HepG2 (cell line): ENCODE results near the gene SAMD10. TPM values are rescaled to one million over a fixed set of nuclear protein-coding genes. Genes with fewer than 3 reads are reported as not detected.
A peak's percentile ranks its signal among the peaks of the same experiment; 100 is the strongest.

ENCODE experiments used
- ARNT2 ChIP-seq: sonication (generic); formaldehyde crosslinking; IDR thresholded peaks from 2 replicates; pipeline ENCODE4 v1.8.0; 2022; ENCODE audit warnings: mild to moderate bottlenecking, low read depth, missing genetic modification reagents, moderate library complexity
- ATF7-NPFF ChIP-seq: sonication (generic); formaldehyde crosslinking; IDR thresholded peaks from 2 replicates; pipeline ENCODE4 v1.8.1; 2023; ENCODE audit warnings: mild to moderate bottlenecking, low read depth, missing genetic modification reagents, moderate library complexity
- CREB1 ChIP-seq, 2 experiments: fragments of 450-650 bp in 1 of 2; IDR thresholded peaks; 2 replicates each; pipeline ENCODE4 v1.6.1; 2016 to 2017; ENCODE audit warnings: control low read depth in 1 of 2, mild to moderate bottlenecking in 1 of 2, missing compliant biosample characterization in 1 of 2, missing genetic modification characterization in 1 of 2
- EHMT2 ChIP-seq: fragments of 200-600 bp; sonication (generic); IDR thresholded peaks from 2 replicates; pipeline ENCODE4 v1.7.0; 2017; ENCODE audit warnings: antibody characterized with exemption, low read depth, low read length, borderline replicate concordance
- FIP1L1 ChIP-seq: fragments of 200-400 bp; formaldehyde crosslinking; IDR thresholded peaks from 2 replicates; pipeline ENCODE4 v1.6.1; 2018; ENCODE audit warnings: low read depth, mild to moderate bottlenecking, low read length, moderate library complexity, borderline replicate concordance; ENCODE audit not compliant: insufficient read depth
- FOXM1 ChIP-seq: sonication (generic); formaldehyde crosslinking; IDR thresholded peaks from 2 replicates; pipeline ENCODE4 v1.5.0; 2020; ENCODE audit warnings: missing genetic modification reagents
- GLMP ChIP-seq: sonication (generic); formaldehyde crosslinking; IDR thresholded peaks from 2 replicates; pipeline ENCODE4 v1.9.0; 2021; ENCODE audit warnings: missing genetic modification reagents, mild to moderate bottlenecking, borderline replicate concordance
- KLF15 ChIP-seq: sonication (generic); formaldehyde crosslinking; IDR thresholded peaks from 2 replicates; pipeline ENCODE4 v1.8.1; 2023; ENCODE audit warnings: borderline replicate concordance, mild to moderate bottlenecking, inconsistent platforms, missing genetic modification reagents, mixed read lengths
- MAF1 ChIP-seq: sonication (generic); formaldehyde crosslinking; IDR thresholded peaks from 2 replicates; pipeline ENCODE4 v1.5.0; 2020; ENCODE audit warnings: missing genetic modification reagents, borderline replicate concordance
- MXI1 ChIP-seq: IDR thresholded peaks from 3 replicates; pipeline ENCODE4 v1.6.1; 2012; ENCODE audit warnings: low read depth, low read length, inconsistent platforms, borderline replicate concordance
- POLR2AphosphoS2 ChIP-seq: IDR thresholded peaks from 2 replicates; pipeline ENCODE4 v1.6.1; 2011; ENCODE audit warnings: low read depth, low read length, improper control_type of control experiment
- PRPF4 ChIP-seq: fragments of 200-400 bp; formaldehyde crosslinking; IDR thresholded peaks from 2 replicates; pipeline ENCODE4 v1.6.1; 2016; ENCODE audit warnings: low read length, low read depth; ENCODE audit not compliant: poor library complexity, severe bottlenecking
- RBM39 ChIP-seq: fragments of 200-400 bp; formaldehyde crosslinking; IDR thresholded peaks from one replicate; pipeline ENCODE4 v1.6.1; 2018; ENCODE audit warnings: antibody characterized with exemption, mild to moderate bottlenecking, low read depth, low read length; ENCODE audit not compliant: poor library complexity, severe bottlenecking
- SNAPC2 ChIP-seq: sonication (generic); formaldehyde crosslinking; IDR thresholded peaks from 2 replicates; pipeline ENCODE4 v1.8.1; 2022; ENCODE audit warnings: mild to moderate bottlenecking, missing genetic modification reagents
- ZBTB42 ChIP-seq: sonication (generic); formaldehyde crosslinking; IDR thresholded peaks from 2 replicates; pipeline ENCODE4 v1.5.0; 2020; ENCODE audit warnings: mild to moderate bottlenecking, missing genetic modification reagents
- ZFP36 ChIP-seq: fragments of 150-350 bp; IDR thresholded peaks from 2 replicates; pipeline ENCODE4 v1.6.1; 2018; ENCODE audit warnings: borderline replicate concordance, low read length, low read depth; ENCODE audit not compliant: partially characterized antibody
- ZFY ChIP-seq: sonication (generic); formaldehyde crosslinking; IDR thresholded peaks from 2 replicates; pipeline ENCODE4 v1.4.0; 2020; ENCODE audit warnings: missing genetic modification reagents
- ZNF20 ChIP-seq: sonication (generic); formaldehyde crosslinking; IDR thresholded peaks from 2 replicates; pipeline ENCODE4 v1.4.0; 2020; ENCODE audit warnings: mild to moderate bottlenecking, moderate library complexity, missing genetic modification reagents
- ZNF263 ChIP-seq: sonication (generic); formaldehyde crosslinking; IDR thresholded peaks from 2 replicates; pipeline ENCODE4 v1.4.0; 2020; ENCODE audit warnings: missing genetic modification reagents
- ZNF547 ChIP-seq: sonication (generic); formaldehyde crosslinking; IDR thresholded peaks from 2 replicates; pipeline ENCODE4 v1.5.1; 2020; ENCODE audit warnings: mild to moderate bottlenecking, missing genetic modification reagents
- ZNF567 ChIP-seq: sonication (generic); formaldehyde crosslinking; IDR thresholded peaks from 2 replicates; pipeline ENCODE4 v1.8.1; 2023; ENCODE audit warnings: mild to moderate bottlenecking, missing genetic modification reagents, borderline replicate concordance
- ZNF597 ChIP-seq: sonication (generic); formaldehyde crosslinking; IDR thresholded peaks from 2 replicates; pipeline ENCODE4 v1.5.0; 2020; ENCODE audit warnings: missing genetic modification reagents
- ZNF792 ChIP-seq: IDR thresholded peaks from 2 replicates; pipeline ENCODE4 v1.6.1; 2016
- polyA plus RNA-seq, 8 experiments: library from polyadenylated mRNA; depleted of rRNA in 3 of 8; stranded (reverse) in 7 of 8; unstranded in 1 of 8; fragments of >200 nt; fragmentation: Illumina TruSeq in 4 of 8; extraction: Trizol in 4 of 8; gene quantifications; 2 replicates each; pipeline versions ENCODE4 v1.2.1 to v1.2.3, GENCODE V29; 2011 to 2016; ENCODE audit warnings: low read depth in 4 of 8, missing spikeins in 1 of 8, mixed read lengths in 1 of 8; ENCODE audit not compliant: insufficient read depth in 1 of 8
- total RNA-seq, 5 experiments: library from RNA; depleted of rRNA; stranded (reverse); fragments of >200 nt; fragmentation: Illumina TruSeq; extraction: Trizol; gene quantifications; 2 replicates each; pipeline ENCODE4 v1.2.3, GENCODE V29; 2016; ENCODE audit warnings: low read depth in 1 of 5
- TF ChIP-seq, protein P1 (sequence below): sonication (generic); formaldehyde crosslinking; IDR thresholded peaks from 2 replicates; pipeline ENCODE4 v1.8.0; 2022; ENCODE audit warnings: mild to moderate bottlenecking, missing genetic modification reagents, borderline replicate concordance
- TF ChIP-seq, protein P2 (sequence below): sonication (generic); formaldehyde crosslinking; IDR thresholded peaks from 2 replicates; pipeline ENCODE4 v1.8.0; 2022; ENCODE audit warnings: mild to moderate bottlenecking, missing genetic modification reagents, moderate library complexity

SAMD10 gene
- total and polyA plus RNA-seq, 2 of the 13 experiments (the other 11 are each of a cell fraction or from before 2014, with no cell fraction given): 6.1 to 11.0 TPM

DNA sequence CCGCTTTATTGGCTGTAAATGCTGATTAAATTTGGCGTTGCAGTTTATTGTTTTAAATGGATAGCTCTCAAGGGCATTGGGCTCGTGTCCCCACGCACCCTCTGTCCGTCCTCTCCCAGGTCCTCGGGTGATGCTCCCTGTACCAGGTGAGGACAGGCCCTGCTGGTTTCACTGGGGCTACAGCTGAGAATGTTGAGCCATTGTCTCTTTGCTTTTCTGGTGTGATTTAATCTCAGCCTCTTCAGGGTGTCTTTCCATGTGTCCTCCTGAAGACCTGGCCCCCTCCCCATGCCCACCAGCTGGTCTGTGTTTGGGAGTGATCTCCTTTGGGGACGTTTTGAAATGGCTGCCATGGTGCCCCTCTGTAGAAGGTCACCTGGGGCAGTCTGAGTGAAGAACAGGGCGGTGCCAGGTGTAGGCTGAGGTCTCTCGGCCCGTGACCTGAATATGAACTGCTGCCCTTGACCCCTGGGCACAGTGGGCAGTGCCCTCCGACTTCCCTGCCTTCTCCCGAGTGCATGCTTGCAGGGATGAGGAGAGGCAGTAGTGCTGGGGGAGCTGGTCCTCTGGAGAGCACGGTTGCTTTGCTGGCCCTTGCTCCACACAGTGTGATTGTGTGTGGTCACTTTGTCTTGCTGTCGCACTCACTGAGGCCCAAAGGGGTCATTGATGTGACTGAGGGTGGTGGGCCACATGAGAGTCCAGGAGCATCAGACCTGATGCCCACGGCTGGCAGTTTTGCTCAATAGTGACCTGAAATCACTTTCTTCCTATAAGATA lies 44.1 kb upstream of the SAMD10 start (continued):
- TF ChIP-seq, protein P1, sequence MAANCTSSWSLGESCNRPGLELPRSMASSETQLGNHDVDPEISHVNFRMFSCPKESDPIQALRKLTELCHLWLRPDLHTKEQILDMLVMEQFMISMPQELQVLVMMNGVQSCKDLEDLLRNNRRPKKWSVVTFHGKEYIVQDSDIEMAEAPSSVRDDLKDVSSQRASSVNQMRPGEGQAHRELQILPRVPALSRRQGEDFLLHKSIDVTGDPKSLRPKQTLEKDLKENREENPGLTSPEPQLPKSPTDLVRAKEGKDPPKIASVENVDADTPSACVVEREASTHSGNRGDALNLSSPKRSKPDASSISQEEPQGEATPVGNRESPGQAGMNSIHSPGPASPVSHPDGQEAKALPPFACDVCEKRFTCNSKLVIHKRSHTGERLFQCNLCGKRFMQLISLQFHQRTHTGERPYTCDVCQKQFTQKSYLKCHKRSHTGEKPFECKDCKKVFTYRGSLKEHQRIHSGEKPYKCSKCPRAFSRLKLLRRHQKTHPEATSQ (CRISPR knock-in tag): no peak
- TF ChIP-seq RBM39: peak; percentile 78
- no peak for TF ChIP-seq ZNF792 (CRISPR knock-in tag)
- no peak for TF ChIP-seq ZNF20 (CRISPR knock-in tag)
- peak; percentile 60; the same call in 1 of the 2 replicates for TF ChIP-seq ZNF263 (CRISPR knock-in tag)
- TF ChIP-seq KLF15 (CRISPR knock-in tag): no peak
- TF ChIP-seq ZBTB42: no peak
- no peak for TF ChIP-seq ZFP36
- no peak for TF ChIP-seq GLMP (CRISPR knock-in tag)
- TF ChIP-seq SNAPC2: no peak
- TF ChIP-seq ARNT2 (CRISPR knock-in tag): no peak
- TF ChIP-seq POLR2AphosphoS2: no peak
- TF ChIP-seq ATF7-NPFF: no peak
- no peak for TF ChIP-seq FOXM1 (CRISPR knock-in tag)
- no peak for TF ChIP-seq EHMT2
- TF ChIP-seq FIP1L1: 0 out of 2 replicates have a peak, but pooled peaks have one; percentile 57
- no peak for TF ChIP-seq CREB1 (IDR thresholded peaks at IDR 0.05)
- TF ChIP-seq CREB1 (CRISPR knock-in tag; IDR thresholded peaks at IDR 0.05): no peak
- TF ChIP-seq, protein P2, sequence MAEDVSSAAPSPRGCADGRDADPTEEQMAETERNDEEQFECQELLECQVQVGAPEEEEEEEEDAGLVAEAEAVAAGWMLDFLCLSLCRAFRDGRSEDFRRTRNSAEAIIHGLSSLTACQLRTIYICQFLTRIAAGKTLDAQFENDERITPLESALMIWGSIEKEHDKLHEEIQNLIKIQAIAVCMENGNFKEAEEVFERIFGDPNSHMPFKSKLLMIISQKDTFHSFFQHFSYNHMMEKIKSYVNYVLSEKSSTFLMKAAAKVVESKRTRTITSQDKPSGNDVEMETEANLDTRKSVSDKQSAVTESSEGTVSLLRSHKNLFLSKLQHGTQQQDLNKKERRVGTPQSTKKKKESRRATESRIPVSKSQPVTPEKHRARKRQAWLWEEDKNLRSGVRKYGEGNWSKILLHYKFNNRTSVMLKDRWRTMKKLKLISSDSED (CRISPR knock-in tag): no peak
- no peak; the same call in 1 of the 2 replicates for TF ChIP-seq MAF1 (CRISPR knock-in tag)
- no peak for TF ChIP-seq ZNF547 (CRISPR knock-in tag)
- peak; percentile 34; the same call in 1 of the 2 replicates for TF ChIP-seq ZNF567 (CRISPR knock-in tag)
- TF ChIP-seq PRPF4: no peak
- no peak for TF ChIP-seq MXI1
- no peak for TF ChIP-seq ZNF597
- no peak; the same call in 1 of the 2 replicates for TF ChIP-seq ZFY
